H1 (cell line): ENCODE data around the gene ARHGAP26. TPM values are rescaled to one million over a fixed set of nuclear protein-coding genes. Genes with fewer than 3 reads are reported as not detected.

Experiments used
- CTCF ChIA-PET: fragments of 300-600 bp; sonication (Branson Sonifier 250); formaldehyde crosslinking; loops from one replicate; lab custom pipeline; 2021; ENCODE audit not compliant: partially characterized antibody; lab: Charles Lee
- POLR2A ChIA-PET: fragments of 300-600 bp; sonication (Branson Sonifier 250); formaldehyde crosslinking; loops from one replicate; lab custom pipeline; 2021; ENCODE audit warnings: inconsistent platforms; ENCODE audit not compliant: partially characterized antibody; lab: Charles Lee
- DNase-seq, 2 experiments: peaks; one replicate each; pipeline versions ENCODE4 v3.0.0 to v3.0.0-alpha.2; 2010 to 2022; ENCODE audit warnings: low spot score in 2 of 2, low read depth in 1 of 2, mixed read lengths in 1 of 2
- FAIRE-seq: peaks from 2 replicates; lab custom pipeline; 2011; peaks lifted over from hg19 to GRCh38; lab: Jason Lieb, UNC
- H2AFZ ChIP-seq: 2 replicates; pipeline ENCODE4 v1.8.1; 2012; ENCODE audit warnings: low read length, inconsistent platforms
- H2AK5ac ChIP-seq: 2 replicates; pipeline ENCODE4 v1.6.1; 2013; ENCODE audit warnings: low read depth, low read length
- H2BK120ac ChIP-seq: replicated peaks from 2 replicates; pipeline ENCODE3; 2013; ENCODE audit warnings: low read depth, low read length, inconsistent platforms
- H2BK12ac ChIP-seq: 2 replicates; pipeline ENCODE4 v1.6.1; 2013; ENCODE audit warnings: low read depth, low read length
- H2BK15ac ChIP-seq: 2 replicates; pipeline ENCODE4 v1.6.1; 2013; ENCODE audit warnings: low read length
- H2BK20ac ChIP-seq: 2 replicates; pipeline ENCODE4 v1.6.1; 2013; ENCODE audit warnings: low read length
- H2BK5ac ChIP-seq: 2 replicates; pipeline ENCODE4 v1.6.1; 2013; ENCODE audit warnings: low read depth, low read length
- H3K14ac ChIP-seq: 2 replicates; pipeline ENCODE4 v1.6.1; 2013; ENCODE audit warnings: inconsistent platforms; ENCODE audit not compliant: insufficient read length
- H3K18ac ChIP-seq: 2 replicates; pipeline ENCODE4 v1.6.1; 2013; ENCODE audit warnings: low read length; ENCODE audit errors: extremely low read depth
- H3K23ac ChIP-seq: 2 replicates; pipeline ENCODE4 v1.6.1; 2013; ENCODE audit warnings: inconsistent platforms; ENCODE audit not compliant: insufficient read length
- H3K23me2 ChIP-seq: 2 replicates; pipeline ENCODE4 v1.6.1; 2013; ENCODE audit warnings: low read depth, low read length
- H3K27ac ChIP-seq: 2 replicates; pipeline ENCODE4 v1.6.1; 2011; ENCODE audit warnings: low read depth, low read length, inconsistent platforms
- H3K27me3 ChIP-seq, 4 experiments: replicated peaks in 1 of 4; 1 replicate in 1 of 4; 2 replicates in 3 of 4; pipeline versions ENCODE4 v1.6.1 to v1.8.1; 2011 to 2013; ENCODE audit warnings: low read length in 3 of 4, mild to moderate bottlenecking in 3 of 4, inconsistent platforms in 2 of 4, mixed read lengths in 2 of 4, moderate library complexity in 1 of 4; ENCODE audit not compliant: control insufficient read depth in 3 of 4, insufficient read depth in 3 of 4; ENCODE audit errors: extremely low read depth in 1 of 4
- H3K36me3 ChIP-seq, 4 experiments: 2 replicates each; pipeline versions ENCODE4 v1.6.1 to v1.8.1; 2011 to 2013; ENCODE audit warnings: mild to moderate bottlenecking in 4 of 4, low read length in 3 of 4, moderate library complexity in 2 of 4, control low read depth in 1 of 4, inconsistent platforms in 1 of 4; ENCODE audit not compliant: insufficient read depth in 4 of 4, control insufficient read depth in 2 of 4
- H3K4ac ChIP-seq: replicated peaks from 2 replicates; pipeline ENCODE3; 2013; ENCODE audit warnings: low read length, low read depth, mixed read lengths, inconsistent platforms; ENCODE audit not compliant: insufficient read length
- H3K4me1 ChIP-seq, 4 experiments: replicated peaks in 1 of 4; 1 replicate in 1 of 4; 2 replicates in 3 of 4; pipeline versions ENCODE4 v1.6.1 to v1.8.1; 2011 to 2013; ENCODE audit warnings: low read length in 3 of 4, inconsistent platforms in 2 of 4, mixed read lengths in 1 of 4; ENCODE audit not compliant: insufficient read depth in 4 of 4, control insufficient read depth in 3 of 4
- H3K4me2 ChIP-seq, 2 experiments: 2 replicates each; pipeline versions ENCODE4 v1.6.1 to v1.8.1; 2011 to 2013; ENCODE audit warnings: low read depth in 2 of 2, low read length in 2 of 2, control low read depth in 1 of 2, inconsistent platforms in 1 of 2, mild to moderate bottlenecking in 1 of 2; ENCODE audit not compliant: insufficient read depth in 1 of 2
- H3K4me3 ChIP-seq, 4 experiments: fragments of 200-600, 300-600 bp in 1 of 4; sonication (generic), shearing (Covaris generic), sonication (Bioruptor Twin) in 1 of 4; 2 replicates each; pipeline versions ENCODE4 v1.5.1 to v1.8.1; 2011 to 2016; ENCODE audit warnings: low read length in 4 of 4, low read depth in 3 of 4, control low read depth in 2 of 4, inconsistent platforms in 2 of 4, mild to moderate bottlenecking in 2 of 4, mixed read lengths in 1 of 4, moderate library complexity in 1 of 4; ENCODE audit not compliant: insufficient read depth in 2 of 4; ENCODE audit errors: extremely low read depth in 1 of 4
- H3K56ac ChIP-seq: replicated peaks from 2 replicates; pipeline ENCODE3; 2013; ENCODE audit warnings: low read depth, mild to moderate bottlenecking, mixed read lengths, low read length, inconsistent platforms; ENCODE audit not compliant: insufficient read length
- H3K79me1 ChIP-seq: 2 replicates; pipeline ENCODE4 v1.6.1; 2013; ENCODE audit warnings: low read depth, low read length, control low read depth
- H3K79me2 ChIP-seq, 2 experiments: 2 replicates each; pipeline versions ENCODE4 v1.6.1 to v1.8.1; 2012 to 2013; ENCODE audit warnings: low read length in 2 of 2, mild to moderate bottlenecking in 2 of 2, inconsistent platforms in 1 of 2; ENCODE audit not compliant: insufficient read depth in 2 of 2, control insufficient read depth in 1 of 2
- H3K9ac ChIP-seq, 4 experiments: replicated peaks in 1 of 4; 1 replicate in 1 of 4; 2 replicates in 3 of 4; pipeline versions ENCODE4 v1.6.1 to v1.8.1; 2011 to 2013; ENCODE audit warnings: low read depth in 3 of 4, low read length in 3 of 4, control low read depth in 2 of 4, mild to moderate bottlenecking in 2 of 4, moderate library complexity in 2 of 4, inconsistent platforms in 1 of 4; ENCODE audit errors: extremely low read depth in 1 of 4
- H3K9me3 ChIP-seq, 2 experiments: 2 replicates each; pipeline versions ENCODE4 v1.6.1 to v1.8.1; 2012 to 2013; ENCODE audit warnings: mild to moderate bottlenecking in 2 of 2, moderate library complexity in 2 of 2, control low read depth in 1 of 2, inconsistent platforms in 1 of 2, low read depth in 1 of 2, low read length in 1 of 2, mixed read lengths in 1 of 2; ENCODE audit not compliant: insufficient read depth in 2 of 2
- H4K20me1 ChIP-seq, 2 experiments: replicated peaks in 1 of 2; 2 replicates each; pipeline versions ENCODE3 to v1.8.1; 2011 to 2013; ENCODE audit warnings: inconsistent platforms in 2 of 2, low read length in 2 of 2, mild to moderate bottlenecking in 1 of 2; ENCODE audit not compliant: insufficient read depth in 2 of 2, control insufficient read depth in 1 of 2
- H4K5ac ChIP-seq: 2 replicates; pipeline ENCODE4 v1.6.1; 2013; ENCODE audit warnings: low read length, low read depth, mixed read lengths, inconsistent platforms; ENCODE audit not compliant: insufficient read length
- H4K8ac ChIP-seq: 2 replicates; pipeline ENCODE4 v1.8.0; 2013; ENCODE audit warnings: mild to moderate bottlenecking, moderate library complexity, low read length, inconsistent platforms; ENCODE audit not compliant: insufficient read depth; ENCODE audit errors: extremely low read depth
- H4K91ac ChIP-seq: replicated peaks from 2 replicates; pipeline ENCODE3; 2013; ENCODE audit warnings: low read length, mixed read lengths, inconsistent platforms; ENCODE audit not compliant: insufficient read length
- HDAC6 ChIP-seq: IDR thresholded peaks from one replicate; pipeline ENCODE4 v1.7.1; 2012; ENCODE audit warnings: low read depth, mild to moderate bottlenecking, inconsistent platforms, low read length, moderate library complexity
- KDM1A ChIP-seq: fragments of 200-600, 300-600 bp; sonication (generic); IDR thresholded peaks from 2 replicates; pipeline ENCODE4 v1.7.1; 2016; ENCODE audit warnings: mild to moderate bottlenecking, low read length, borderline replicate concordance
- NANOG ChIP-seq: IDR thresholded peaks from 2 replicates; pipeline ENCODE4 v1.6.1; 2011; ENCODE audit warnings: low read length, low read depth, mild to moderate bottlenecking, inconsistent platforms; ENCODE audit not compliant: insufficient read depth, poor library complexity, severe bottlenecking
- RAD21 ChIP-seq, 2 experiments: IDR thresholded peaks in 1 of 2; conservative IDR thresholded peaks in 1 of 2; 2 replicates each; pipeline ENCODE4 v1.6.1; 2011; ENCODE audit warnings: low read depth in 2 of 2, low read length in 2 of 2, improper control_type of control experiment in 1 of 2, inconsistent platforms in 1 of 2, mild to moderate bottlenecking in 1 of 2, moderate library complexity in 1 of 2
- RNF2 ChIP-seq: fragments of 200-900, 300-1000 bp; sonication (generic); IDR thresholded peaks from 2 replicates; pipeline ENCODE4 v1.7.1; 2016; ENCODE audit warnings: borderline replicate concordance, low read depth, mild to moderate bottlenecking, antibody characterized with exemption, low read length; ENCODE audit not compliant: poor library complexity, severe bottlenecking; ENCODE audit errors: missing control alignments
- RXRA ChIP-seq: IDR thresholded peaks from 2 replicates; pipeline ENCODE4 v1.6.1; 2011; ENCODE audit warnings: low read depth, mild to moderate bottlenecking, low read length, moderate library complexity; ENCODE audit not compliant: insufficient read depth
- WGBS, 2 experiments: shearing (Covaris generic) in 1 of 2; methylation state at CpG; one replicate each; pipeline versions ENCODE4 v1.1.6 to v1.1.7; 2013 to 2015; ENCODE audit warnings: low lambda C conversion rate in 2 of 2, mixed read lengths in 2 of 2, inconsistent platforms in 1 of 2, low coverage in 1 of 2, missing lambda C conversion rate in 1 of 2; ENCODE audit not compliant: insufficient replicate concordance in 2 of 2, insufficient coverage in 1 of 2, insufficient read length in 1 of 2; ENCODE audit errors: extremely low coverage in 1 of 2, missing lambda C conversion rate in 1 of 2; 5-methylcytosine and 5-hydroxymethylcytosine counted together
- polyA plus RNA-seq, 7 experiments: library from polyadenylated mRNA; depleted of rRNA in 3 of 7; stranded (reverse) in 5 of 7; unstranded in 2 of 7; fragments of >200 nt in 5 of 7; fragments of 200-250 nt in 2 of 7; gene quantifications; 1 replicate in 5 of 7; 2 replicates in 1 of 7; 4 replicates in 1 of 7; pipeline versions ENCODE4 v1.2.1 to v1.2.3, GENCODE V29; 2011 to 2013; ENCODE audit warnings: missing spikeins in 2 of 7, mixed read lengths in 2 of 7
- total RNA-seq: library from RNA; stranded (reverse); fragmentation: NEBNext Ultra II Directional; extraction: Animal tissue kit (Norgen Biotek cat#: 25700); gene quantifications from 2 replicates; pipeline ENCODE4 v1.2.1, GENCODE V29; 2021

Gene ARHGAP26
- total and polyA plus RNA-seq, 2 of the 8 experiments (the other 6 are each of a cell fraction or from before 2014, with no cell fraction given) = 7.1 to 24.8 TPM

- H2AK5ac ChIP-seq = no peak overlapping the region
- POLR2A ChIA-PET = no interaction called here
- no peak overlapping the region for H4K8ac ChIP-seq
- WGBS, 2 experiments = 100% methylated on average over 2 of the region's 2 CpGs; no CpG with 5 or more reads in 1 of the 2 experiments
- no peak overlapping the region for H3K14ac ChIP-seq
- no peak overlapping the region for H3K56ac ChIP-seq
- no peak overlapping the region for H3K18ac ChIP-seq
- H4K91ac ChIP-seq = no peak overlapping the region
- no peak overlapping the region for H3K27ac ChIP-seq
- no peaks in the 10 kb centered on the region for H3K23me2 ChIP-seq
- H3K4me1 ChIP-seq = peaks cover 0 to 4% (median 0%) of the 10 kb centered on the region in 4 experiments; a peak in 1 of 7 replicates
- H3K79me2 ChIP-seq = no peaks in the 10 kb centered on the region
- no peaks in the 10 kb centered on the region; the same call in 1 of the 2 replicates for H3K79me1 ChIP-seq
- H2BK12ac ChIP-seq = no peak overlapping the region
- no peaks in the 10 kb centered on the region for H3K9me3 ChIP-seq
- H4K20me1 ChIP-seq = no peaks in the 10 kb centered on the region
- no peaks in the 10 kb centered on the region for H3K27me3 ChIP-seq
- no peak for TF ChIP-seq RXRA
- TF ChIP-seq HDAC6 = no peak
- TF ChIP-seq KDM1A = no peak
- TF ChIP-seq RAD21 (IDR thresholded peaks at IDR 0.05 in 1 of 2, conservative IDR thresholded peaks at IDR 0.05 in 1 of 2; ENCODE audit: low read depth in 2 of 2, low read length in 2 of 2) = no peak
- TF ChIP-seq NANOG = no peak
- no peak for TF ChIP-seq RNF2
- H3K23ac ChIP-seq = no peak overlapping the region
- no peak overlapping the region for H2AFZ ChIP-seq
- H2BK5ac ChIP-seq = no peak overlapping the region
- H3K9ac ChIP-seq = no peak overlapping the region
- no peak overlapping the region for H2BK20ac ChIP-seq
- H3K36me3 ChIP-seq = no peaks in the 10 kb centered on the region; a peak in 2 of 8 replicates
- FAIRE-seq = no peak
- no peak overlapping the region for H3K4ac ChIP-seq
- no peak overlapping the region for H2BK120ac ChIP-seq
- no peak overlapping the region for H2BK15ac ChIP-seq
- no peak overlapping the region for H3K4me2 ChIP-seq
- CTCF ChIA-PET = interaction anchor here (1.0 to 1.6 kb wide), 2 partner anchors 12 to 734 kb away, joined by 3 to 4 read pairs; no protein-coding TSS in a partner anchor
- H4K5ac ChIP-seq = no peak overlapping the region
- H3K4me3 ChIP-seq = no peak overlapping the region
- DNase-seq = no peak
These were observed 382.3 kb downstream of the ARHGAP26 start for GRCh38 chr5:143152445-143152844.
